ENCODE measurements around the gene DLL3. TPM values are rescaled to one million over a fixed set of nuclear protein-coding genes. Genes with fewer than 3 reads are reported as not detected.
A peak's percentile ranks its signal among the peaks of the same experiment; 100 is the strongest.

Gene DLL3
- total RNA-seq, 2 experiments from 2014 or later: 4.4 TPM

GRCh38 chr19:39507715-39508364, 9.1 kb downstream of the DLL3 start:
- no TSS peak for BruUV-seq (replicated peaks)
- Histone ChIP-seq H3K27ac (ENCODE audit: low read depth, low read length, poor library complexity, severe bottlenecking) (no peak overlapping the region), H3K4me1 (ENCODE audit: insufficient read depth, low read length, poor library complexity, severe bottlenecking) (no peaks in the 10 kb centered on the region), H3K9me2 (ENCODE audit: insufficient read depth, low read length) (no peaks in the 10 kb centered on the region), H3K4me3 (ENCODE audit: low read depth, low read length, poor library complexity, severe bottlenecking) (peak overlapping the region; percentile 64), H3K79me2 (ENCODE audit: insufficient read depth, low read depth, low read length) (no peaks in the 10 kb centered on the region), H2AFZ (ENCODE audit: low read length) (peak overlapping the region; percentile 57; the same call in 1 of the 2 replicates), H3K9me3 (ENCODE audit: low read length) (no peaks in the 10 kb centered on the region), H3K36me3 (ENCODE audit: insufficient read depth, low read length) (no peaks in the 10 kb centered on the region), H3K4me2 (ENCODE audit: low read length) (peak overlapping the region; percentile 59), H4K20me1 (ENCODE audit: insufficient read depth, low read length) (no peaks in the 10 kb centered on the region)
- POLR2A ChIA-PET: interaction anchor here (0.7 kb wide), 1 partner anchor 25 kb away, joined by 3 read pairs; the partner anchor contains the start of gene EID2B
- CTCF ChIA-PET (ENCODE audit: unreplicated experiment): interaction anchor here (1.0 kb wide), 1 partner anchor 25 kb away, joined by 3 read pairs; no protein-coding TSS in a partner anchor
- no peak for DNase-seq (ENCODE audit: low spot score)
- TF ChIP-seq CTCF (conservative IDR thresholded peaks at IDR 0.05; ENCODE audit: low read length) (no peak), EZH2phosphoT487 (IDR thresholded peaks at IDR 0.05; ENCODE audit: borderline replicate concordance, low read depth, low read length) (no peak; the same call in 1 of the 2 replicates)
- intact Hi-C loops (cut with micrococcal nuclease; ENCODE audit: unreplicated experiment): no loop called here

- Histone ChIP-seq H3K4me1 (ENCODE audit: insufficient read depth, low read length, poor library complexity, severe bottlenecking) (no peaks in the 10 kb centered on the region), H3K4me3 (ENCODE audit: low read depth, low read length, poor library complexity, severe bottlenecking) (no peak overlapping the region), H4K20me1 (ENCODE audit: insufficient read depth, low read length) (no peaks in the 10 kb centered on the region), H3K9me3 (ENCODE audit: low read length) (no peaks in the 10 kb centered on the region), H3K36me3 (ENCODE audit: insufficient read depth, low read length) (no peaks in the 10 kb centered on the region), H3K79me2 (ENCODE audit: insufficient read depth, low read depth, low read length) (no peaks in the 10 kb centered on the region), H3K27ac (ENCODE audit: low read depth, low read length, poor library complexity, severe bottlenecking) (no peak overlapping the region), H2AFZ (ENCODE audit: low read length) (no peak overlapping the region), H3K4me2 (ENCODE audit: low read length) (no peak overlapping the region), H3K9me2 (ENCODE audit: insufficient read depth, low read length) (no peaks in the 10 kb centered on the region)
- ChIA-PET CTCF (ENCODE audit: unreplicated experiment) (no interaction called here), POLR2A (interaction anchor here (1.2 kb wide), 1 partner anchor 10 kb away, joined by 4 read pairs; no protein-coding TSS in a partner anchor)
- no TSS peak for BruUV-seq (replicated peaks)
- DNase-seq (ENCODE audit: low spot score): no peak
- no peak for TF ChIP-seq EZH2phosphoT487 (IDR thresholded peaks at IDR 0.05; ENCODE audit: borderline replicate concordance, low read depth, low read length)
- no peak for TF ChIP-seq CTCF (conservative IDR thresholded peaks at IDR 0.05; ENCODE audit: low read length)
- intact Hi-C loops (cut with micrococcal nuclease; ENCODE audit: unreplicated experiment): no loop called here
These were observed 9.9 kb downstream of the DLL3 start for GRCh38 chr19:39508629-39509028.

GRCh38 chr19:39509233-39509632, 10.5 kb downstream of the DLL3 start:
- Histone ChIP-seq H4K20me1 (ENCODE audit: insufficient read depth, low read length) (no peaks in the 10 kb centered on the region), H3K4me1 (ENCODE audit: insufficient read depth, low read length, poor library complexity, severe bottlenecking) (no peaks in the 10 kb centered on the region), H3K9me2 (ENCODE audit: insufficient read depth, low read length) (no peaks in the 10 kb centered on the region), H3K4me3 (ENCODE audit: low read depth, low read length, poor library complexity, severe bottlenecking) (no peak overlapping the region), H3K4me2 (ENCODE audit: low read length) (no peak overlapping the region), H3K27ac (ENCODE audit: low read depth, low read length, poor library complexity, severe bottlenecking) (no peak overlapping the region), H2AFZ (ENCODE audit: low read length) (no peak overlapping the region), H3K36me3 (ENCODE audit: insufficient read depth, low read length) (no peaks in the 10 kb centered on the region), H3K79me2 (ENCODE audit: insufficient read depth, low read depth, low read length) (no peaks in the 10 kb centered on the region), H3K9me3 (ENCODE audit: low read length) (no peaks in the 10 kb centered on the region)
- DNase-seq (ENCODE audit: low spot score): no peak
- TF ChIP-seq CTCF (conservative IDR thresholded peaks at IDR 0.05; ENCODE audit: low read length) (no peak), EZH2phosphoT487 (IDR thresholded peaks at IDR 0.05; ENCODE audit: borderline replicate concordance, low read depth, low read length) (no peak)
- POLR2A ChIA-PET: interaction anchor here (0.7 to 1.2 kb wide), 2 partner anchors 10 kb away, joined by 4 read pairs; no protein-coding TSS in a partner anchor
- CTCF ChIA-PET (ENCODE audit: unreplicated experiment): no interaction called here
- BruUV-seq (replicated peaks): no TSS peak
- intact Hi-C loops (cut with micrococcal nuclease; ENCODE audit: unreplicated experiment): no loop called here
